ENCODE data around the gene FGA. TPM values are rescaled to one million over a fixed set of nuclear protein-coding genes. Genes with fewer than 3 reads are reported as not detected.

FGA gene
- total and polyA plus RNA-seq, 2 of the 8 experiments (the other 6 are each of a cell fraction or from before 2014, with no cell fraction given), result not detected

GRCh38 chr4:154545689-154546088, 44.9 kb downstream of the FGA start:
- Histone ChIP-seq H4K5ac (ENCODE audit: insufficient read length, low read depth, low read length) (no peak overlapping the region), H3K18ac (ENCODE audit: extremely low read depth, low read length) (no peak overlapping the region), H3K14ac (ENCODE audit: insufficient read length) (no peak overlapping the region), H3K4me1 (replicated peaks in 1 of 4; ENCODE audit: control insufficient read depth in 3 of 4, insufficient read depth in 4 of 4, low read length in 3 of 4) (no peaks in the 10 kb centered on the region; a peak in 1 of 7 replicates), H3K27ac (ENCODE audit: low read depth, low read length) (no peak overlapping the region), H3K9me3 (ENCODE audit: insufficient read depth in 2 of 2, low read depth in 1 of 2, low read length in 1 of 2) (no peaks in the 10 kb centered on the region), H3K56ac (replicated peaks; ENCODE audit: insufficient read length, low read depth, low read length) (no peak overlapping the region), H2BK12ac (ENCODE audit: low read depth, low read length) (no peak overlapping the region), H2BK20ac (ENCODE audit: low read length) (no peak overlapping the region), H2AFZ (ENCODE audit: low read length) (no peak overlapping the region), H3K9ac (replicated peaks in 1 of 4; ENCODE audit: extremely low read depth in 1 of 4, low read depth in 3 of 4, low read length in 3 of 4) (no peak overlapping the region), H3K79me1 (ENCODE audit: low read depth, low read length) (no peaks in the 10 kb centered on the region; the same call in 1 of the 2 replicates), H2BK5ac (ENCODE audit: low read depth, low read length) (no peak overlapping the region), H2BK120ac (replicated peaks; ENCODE audit: low read depth, low read length) (no peak overlapping the region), H2BK15ac (ENCODE audit: low read length) (no peak overlapping the region), H4K91ac (replicated peaks; ENCODE audit: insufficient read length, low read length) (no peak overlapping the region), H2AK5ac (ENCODE audit: low read depth, low read length) (no peak overlapping the region), H4K20me1 (replicated peaks in 1 of 2; ENCODE audit: control insufficient read depth in 1 of 2, insufficient read depth in 2 of 2, low read length in 2 of 2) (peaks cover 0 to 9% of the 10 kb centered on the region in 2 experiments), H3K36me3 (ENCODE audit: control insufficient read depth in 2 of 4, insufficient read depth in 4 of 4, low read length in 3 of 4) (peaks cover 9 to 69% (median 43%) of the 10 kb centered on the region in 4 experiments), H3K4ac (replicated peaks; ENCODE audit: insufficient read length, low read depth, low read length) (no peak overlapping the region), H3K4me3 (ENCODE audit: extremely low read depth in 1 of 4, insufficient read depth in 2 of 4, low read depth in 3 of 4, low read length in 4 of 4) (no peak overlapping the region), H3K23me2 (ENCODE audit: low read depth, low read length) (peaks cover 4% of the 10 kb centered on the region), H3K4me2 (ENCODE audit: insufficient read depth in 1 of 2, low read depth in 2 of 2, low read length in 2 of 2) (no peak overlapping the region), H3K79me2 (ENCODE audit: control insufficient read depth in 1 of 2, insufficient read depth in 2 of 2, low read length in 2 of 2) (peaks cover 7 to 28% of the 10 kb centered on the region in 2 experiments; a peak in 3 of 4 replicates), H3K27me3 (replicated peaks in 1 of 4; ENCODE audit: control insufficient read depth in 3 of 4, extremely low read depth in 1 of 4, insufficient read depth in 3 of 4, low read length in 3 of 4) (no peaks in the 10 kb centered on the region), H3K23ac (ENCODE audit: insufficient read length) (no peak overlapping the region), H4K8ac (ENCODE audit: extremely low read depth, insufficient read depth, low read length) (no peak overlapping the region)
- 95% methylated on average over 4 of the region's 4 CpGs; no CpG with 5 or more reads in 1 of the 2 experiments for WGBS, 2 experiments (ENCODE audit: extremely low coverage in 1 of 2, insufficient coverage in 1 of 2, insufficient read length in 1 of 2, insufficient replicate concordance in 2 of 2, low coverage in 1 of 2, low lambda C conversion rate in 2 of 2, missing lambda C conversion rate in 1 of 2)
- FAIRE-seq, result no peak
- CTCF ChIA-PET (ENCODE audit: partially characterized antibody), result interaction anchor here (0.9 to 1.9 kb wide), 4 partner anchors 12 to 64 kb away, joined by 3 to 8 read pairs (median 4); no protein-coding TSS in a partner anchor
- TF ChIP-seq CTCF (IDR thresholded peaks at IDR 0.05; ENCODE audit: control extremely low read depth in 1 of 3, insufficient read depth in 1 of 3, low read depth in 1 of 3, low read length in 3 of 3), result peak; percentile 4 to 25 (median 10); a peak in 2 of 4 replicates
- no peak for TF ChIP-seq ATF2 (IDR thresholded peaks at IDR 0.05; ENCODE audit: low read length)
- POLR2A ChIA-PET (ENCODE audit: partially characterized antibody), result interaction anchor here (1.1 kb wide), 1 partner anchor 13 kb away, joined by 4 read pairs; no protein-coding TSS in a partner anchor
- DNase-seq (ENCODE audit: low read depth in 1 of 2, low spot score in 2 of 2), result no peak

Measured in H1 (cell line).